Testis (tissue), 2 donors: ENCODE measurements around the gene TRAP1.

Experiments used
- POLR2A ChIP-seq: fragments of 450-650 bp; IDR thresholded peaks from one replicate; pipeline ENCODE4 v1.6.1; 2017; ENCODE audit warnings: antibody characterized with exemption, mild to moderate bottlenecking, moderate library complexity
- TF ChIP-seq, protein P1 (sequence below), 3 experiments: fragments of 450-650 bp in 2 of 3; fragments of 200-600 bp in 1 of 3; sonication (generic) in 1 of 3; IDR thresholded peaks; one replicate each; pipeline ENCODE4 v1.5.1; 2016 to 2019; ENCODE audit warnings: antibody characterized with exemption in 3 of 3, mild to moderate bottlenecking in 2 of 3, moderate library complexity in 1 of 3

DNA sequence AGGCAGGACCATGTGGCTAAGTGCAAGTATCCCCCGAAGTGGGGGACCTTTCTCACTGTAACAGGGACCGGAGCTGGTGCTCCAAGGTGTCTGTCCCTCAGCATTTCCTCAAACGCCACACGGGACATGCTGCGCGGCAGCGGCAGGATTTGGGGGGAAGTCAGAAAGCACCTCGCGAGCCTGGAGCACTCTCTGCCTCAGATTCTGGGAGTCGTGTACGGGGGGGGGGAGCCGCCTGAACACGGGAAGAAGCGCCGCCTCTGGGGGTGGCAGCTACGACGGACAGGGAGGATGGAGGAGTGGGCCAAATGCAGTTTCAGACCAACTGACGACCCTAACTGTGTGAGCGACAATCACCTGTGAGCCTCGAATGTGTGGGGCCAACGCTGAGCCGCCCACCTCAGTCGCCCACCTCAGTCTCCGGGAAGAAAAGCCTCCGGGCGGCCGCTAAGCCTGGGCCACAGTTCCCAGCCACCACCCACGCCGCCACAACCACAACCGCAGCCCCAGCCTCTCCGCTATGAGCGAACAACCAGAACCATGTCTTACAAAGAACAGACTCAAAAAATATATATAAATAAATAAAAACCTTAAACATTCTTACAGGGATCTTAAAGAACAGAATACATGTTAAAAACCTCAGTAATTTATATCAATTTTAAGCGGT is 8.8 kb upstream of the TRAP1 start:
- TF ChIP-seq, protein P1, sequence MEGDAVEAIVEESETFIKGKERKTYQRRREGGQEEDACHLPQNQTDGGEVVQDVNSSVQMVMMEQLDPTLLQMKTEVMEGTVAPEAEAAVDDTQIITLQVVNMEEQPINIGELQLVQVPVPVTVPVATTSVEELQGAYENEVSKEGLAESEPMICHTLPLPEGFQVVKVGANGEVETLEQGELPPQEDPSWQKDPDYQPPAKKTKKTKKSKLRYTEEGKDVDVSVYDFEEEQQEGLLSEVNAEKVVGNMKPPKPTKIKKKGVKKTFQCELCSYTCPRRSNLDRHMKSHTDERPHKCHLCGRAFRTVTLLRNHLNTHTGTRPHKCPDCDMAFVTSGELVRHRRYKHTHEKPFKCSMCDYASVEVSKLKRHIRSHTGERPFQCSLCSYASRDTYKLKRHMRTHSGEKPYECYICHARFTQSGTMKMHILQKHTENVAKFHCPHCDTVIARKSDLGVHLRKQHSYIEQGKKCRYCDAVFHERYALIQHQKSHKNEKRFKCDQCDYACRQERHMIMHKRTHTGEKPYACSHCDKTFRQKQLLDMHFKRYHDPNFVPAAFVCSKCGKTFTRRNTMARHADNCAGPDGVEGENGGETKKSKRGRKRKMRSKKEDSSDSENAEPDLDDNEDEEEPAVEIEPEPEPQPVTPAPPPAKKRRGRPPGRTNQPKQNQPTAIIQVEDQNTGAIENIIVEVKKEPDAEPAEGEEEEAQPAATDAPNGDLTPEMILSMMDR (IDR thresholded peaks at IDR 0.05): no peak
- no peak for TF ChIP-seq POLR2A
